HepG2 (cell line): ENCODE results near the gene LMOD2. TPM values are rescaled to one million over a fixed set of nuclear protein-coding genes. Genes with fewer than 3 reads are reported as not detected.

Source experiments
- ATAC-seq: fragments of 200-7000 bp; cut with Tn5 transposase; 3 replicates; pipeline ENCODE4 v1.9.1; 2020; ENCODE audit warnings: mild to moderate bottlenecking, moderate library complexity
- BruUV-seq: library from RNA; stranded (reverse); fragments of 400-500 nt; replicated peaks from 2 replicates; lab custom pipeline; 2021; lab: Mats Ljungman, UMichigan
- CTCF ChIA-PET: fragments of 300-600 bp; formaldehyde crosslinking; extraction: SDS; loops from one replicate; lab custom pipeline; 2021; ENCODE audit warnings: low total read pairs, inconsistent platforms, low intra/inter-chr PET ratio; lab: Yijun Ruan, JAX
- POLR2A ChIA-PET: fragments of 350-600 bp; sonication (Branson Sonifier 250); formaldehyde crosslinking; loops from one replicate; lab custom pipeline; 2020; ENCODE audit warnings: antibody characterized with exemption, inconsistent platforms; lab: Yijun Ruan, JAX
- DNase-seq: peaks from one replicate; pipeline ENCODE4 v3.0.0-alpha.2; 2015; ENCODE audit warnings: low spot score
- FAIRE-seq: peaks from 3 replicates; lab custom pipeline; 2011; peaks lifted over from hg19 to GRCh38; lab: Jason Lieb, UNC
- H2AFZ ChIP-seq: one replicate; pipeline ENCODE4 v1.6.1; 2011; ENCODE audit warnings: low read length, inconsistent platforms
- H3K27ac ChIP-seq: fragments of 300-600 bp; 3 replicates; pipeline ENCODE4 v1.8.0; 2011; ENCODE audit warnings: mixed run types, mild to moderate bottlenecking, mixed read lengths, low read length, inconsistent platforms; ENCODE audit not compliant: insufficient read depth; ENCODE audit errors: extremely low read length
- H3K27me3 ChIP-seq, 2 experiments: fragments of 200-600 bp in 1 of 2; 2 replicates in 1 of 2; 3 replicates in 1 of 2; pipeline versions ENCODE4 v1.6.0 to v1.8.0; 2011; ENCODE audit warnings: low read length in 2 of 2, mild to moderate bottlenecking in 2 of 2, moderate library complexity in 2 of 2, inconsistent platforms in 1 of 2; ENCODE audit not compliant: insufficient read depth in 2 of 2, control insufficient read depth in 1 of 2
- H3K36me3 ChIP-seq, 2 experiments: fragments of 200-600 bp in 1 of 2; replicated peaks in 1 of 2; 2 replicates in 1 of 2; 3 replicates in 1 of 2; pipeline versions ENCODE4 v1.5.1 to v1.8.0; 2011; ENCODE audit warnings: low read length in 2 of 2, inconsistent platforms in 1 of 2; ENCODE audit not compliant: insufficient read depth in 2 of 2, control insufficient read depth in 1 of 2
- H3K4me1 ChIP-seq: 2 replicates; pipeline ENCODE4 v1.5.1; 2012; ENCODE audit warnings: low read length, inconsistent platforms; ENCODE audit not compliant: insufficient read depth
- H3K4me2 ChIP-seq: 2 replicates; pipeline ENCODE4 v1.6.0; 2011; ENCODE audit warnings: low read depth, low read length, inconsistent platforms
- H3K4me3 ChIP-seq, 3 experiments: fragments of 200-600 bp in 1 of 3; sonication (generic), shearing (Covaris generic) in 1 of 3; replicated peaks in 1 of 3; 2 replicates each; pipeline ENCODE4 v1.5.1; 2011 to 2016; ENCODE audit warnings: low read length in 3 of 3, inconsistent platforms in 2 of 3, low read depth in 2 of 3, mild to moderate bottlenecking in 2 of 3, control low read depth in 1 of 3, mixed read lengths in 1 of 3; ENCODE audit not compliant: insufficient read depth in 1 of 3
- H3K79me2 ChIP-seq: one replicate; pipeline ENCODE4 v1.6.1; 2011; ENCODE audit warnings: low read length, inconsistent platforms; ENCODE audit not compliant: insufficient read depth
- H3K9ac ChIP-seq: 2 replicates; pipeline ENCODE4 v1.6.0; 2011; ENCODE audit warnings: mild to moderate bottlenecking, low read depth, low read length, inconsistent platforms; ENCODE audit not compliant: insufficient read depth
- H3K9me3 ChIP-seq: 2 replicates; pipeline ENCODE4 v1.5.1; 2012; ENCODE audit warnings: mild to moderate bottlenecking, low read length
- H4K20me1 ChIP-seq: 2 replicates; pipeline ENCODE4 v1.6.0; 2011; ENCODE audit warnings: inconsistent platforms, mild to moderate bottlenecking, low read length, moderate library complexity; ENCODE audit not compliant: insufficient read depth
- AGO2 ChIP-seq: fragments of 200-400 bp; formaldehyde crosslinking; optimal IDR thresholded peaks from 2 replicates; pipeline ENCODE3; 2017; ENCODE audit warnings: mild to moderate bottlenecking, low read depth, low read length, moderate library complexity
- ATM ChIP-seq: fragments of 450-650 bp; IDR thresholded peaks from 2 replicates; pipeline ENCODE4 v1.7.1; 2017; ENCODE audit warnings: mild to moderate bottlenecking, borderline replicate concordance
- BCLAF1 ChIP-seq: fragments of 450-650 bp; IDR thresholded peaks from 2 replicates; pipeline ENCODE4 v1.6.1; 2017; ENCODE audit warnings: mild to moderate bottlenecking
- ELF4 ChIP-seq: sonication (generic); formaldehyde crosslinking; IDR thresholded peaks from 2 replicates; pipeline ENCODE4 v1.5.0; 2020; ENCODE audit warnings: missing genetic modification reagents, mild to moderate bottlenecking, moderate library complexity, borderline replicate concordance
- GATA4 ChIP-seq: sonication (generic); IDR thresholded peaks from 2 replicates; pipeline ENCODE4 v1.6.1; 2016; ENCODE audit warnings: antibody characterized with exemption, low read depth, borderline replicate concordance
- HOXA7 ChIP-seq: sonication (generic); formaldehyde crosslinking; IDR thresholded peaks from 2 replicates; pipeline ENCODE4 v1.8.1; 2022; ENCODE audit warnings: mild to moderate bottlenecking, missing genetic modification reagents, moderate library complexity
- PAXIP1 ChIP-seq: sonication (generic); formaldehyde crosslinking; conservative IDR thresholded peaks from 2 replicates; pipeline ENCODE4 v1.4.0; 2020; ENCODE audit warnings: mild to moderate bottlenecking, missing genetic modification reagents, moderate library complexity
- SMARCE1 ChIP-seq: fragments of 450-650 bp; IDR thresholded peaks from 2 replicates; pipeline ENCODE4 v1.6.1; 2017; ENCODE audit warnings: borderline replicate concordance
- SOX6 ChIP-seq, 2 experiments: fragments of 450-650 bp in 1 of 2; sonication (generic) in 1 of 2; formaldehyde crosslinking in 1 of 2; IDR thresholded peaks; 2 replicates each; pipeline versions ENCODE4 v1.4.0 to v1.6.1; 2017 to 2020; ENCODE audit warnings: antibody characterized with exemption in 1 of 2, mild to moderate bottlenecking in 1 of 2, missing genetic modification reagents in 1 of 2
- ZBTB37 ChIP-seq: sonication (generic); formaldehyde crosslinking; IDR thresholded peaks from 2 replicates; pipeline ENCODE4 v1.4.0; 2020; ENCODE audit warnings: mild to moderate bottlenecking, missing genetic modification reagents
- ZEB1 ChIP-seq: IDR thresholded peaks from 2 replicates; pipeline ENCODE4 v1.6.1; 2012; ENCODE audit warnings: mild to moderate bottlenecking, low read depth, inconsistent platforms; ENCODE audit not compliant: insufficient replicate concordance
- ZNF234 ChIP-seq: sonication (generic); formaldehyde crosslinking; conservative IDR thresholded peaks from 2 replicates; pipeline ENCODE4 v1.5.1; 2020; ENCODE audit warnings: mild to moderate bottlenecking, missing genetic modification reagents
- ZNF737 ChIP-seq: sonication (generic); formaldehyde crosslinking; IDR thresholded peaks from 2 replicates; pipeline ENCODE4 v1.5.0; 2020; ENCODE audit warnings: missing genetic modification reagents, mild to moderate bottlenecking, borderline replicate concordance
- ZNF816 ChIP-seq: sonication (generic); formaldehyde crosslinking; IDR thresholded peaks from 2 replicates; pipeline ENCODE4 v1.8.0; 2022; ENCODE audit warnings: missing genetic modification reagents, mild to moderate bottlenecking, borderline replicate concordance
- WGBS: methylation state at CpG from one replicate; pipeline ENCODE4 v1.1.6; 2017; ENCODE audit warnings: low lambda C conversion rate; 5-methylcytosine and 5-hydroxymethylcytosine counted together
- in situ Hi-C: cut with HindIII; loops from 2 replicates; pipeline ENCODE4 v1.10.0; 2017; ENCODE audit warnings: low pct_unique_long_range_greater_than_20kb; ENCODE audit not compliant: extremely low pct_ligation_motif_present
- intact Hi-C: fragments of 100-400 bp; cut with micrococcal nuclease; formaldehyde crosslinking; loops from one replicate; pipeline ENCODE4 v1.10.0; 2022; ENCODE audit not compliant: unreplicated experiment
- polyA plus RNA-seq, 8 experiments: library from polyadenylated mRNA; depleted of rRNA in 3 of 8; stranded (reverse) in 7 of 8; unstranded in 1 of 8; fragments of >200 nt; fragmentation: Illumina TruSeq in 4 of 8; extraction: Trizol in 4 of 8; gene quantifications; 2 replicates each; pipeline versions ENCODE4 v1.2.1 to v1.2.3, GENCODE V29; 2011 to 2016; ENCODE audit warnings: low read depth in 4 of 8, missing spikeins in 1 of 8, mixed read lengths in 1 of 8; ENCODE audit not compliant: insufficient read depth in 1 of 8
- total RNA-seq, 5 experiments: library from RNA; depleted of rRNA; stranded (reverse); fragments of >200 nt; fragmentation: Illumina TruSeq; extraction: Trizol; gene quantifications; 2 replicates each; pipeline ENCODE4 v1.2.3, GENCODE V29; 2016; ENCODE audit warnings: low read depth in 1 of 5
- TF ChIP-seq, protein P1 (sequence below): sonication (generic); formaldehyde crosslinking; IDR thresholded peaks from 2 replicates; pipeline ENCODE4 v1.8.0; 2022; ENCODE audit warnings: missing genetic modification reagents, low read depth, mild to moderate bottlenecking, borderline replicate concordance

The LMOD2 gene
- total and polyA plus RNA-seq, 2 of the 13 experiments (the other 11 are each of a cell fraction or from before 2014, with no cell fraction given) = not detected

- Histone ChIP-seq H3K79me2 (no peaks in the 10 kb centered on the region), H4K20me1 (no peaks in the 10 kb centered on the region), H2AFZ (no peak overlapping the region), H3K4me1 (no peaks in the 10 kb centered on the region), H3K9ac (no peak overlapping the region), H3K36me3 (no peaks in the 10 kb centered on the region), H3K4me2 (no peak overlapping the region), H3K27me3 (no peaks in the 10 kb centered on the region), H3K9me3 (no peaks in the 10 kb centered on the region), H3K27ac (no peak overlapping the region), H3K4me3 (no peak overlapping the region)
- in situ Hi-C loops = no loop called here
- POLR2A ChIA-PET = no interaction called here
- no peak for TF ChIP-seq ZNF737 (CRISPR knock-in tag)
- no peak for TF ChIP-seq PAXIP1 (CRISPR knock-in tag)
- TF ChIP-seq ZNF816 = no peak
- no peak for TF ChIP-seq ZEB1
- no peak for TF ChIP-seq SMARCE1
- TF ChIP-seq AGO2 = no peak
- TF ChIP-seq GATA4 = no peak
- TF ChIP-seq ATM = no peak
- TF ChIP-seq SOX6 (IDR thresholded peaks at IDR 0.05) = no peak
- TF ChIP-seq SOX6 (CRISPR knock-in tag; IDR thresholded peaks at IDR 0.05) = no peak
- no peak for TF ChIP-seq HOXA7
- TF ChIP-seq, protein P1, sequence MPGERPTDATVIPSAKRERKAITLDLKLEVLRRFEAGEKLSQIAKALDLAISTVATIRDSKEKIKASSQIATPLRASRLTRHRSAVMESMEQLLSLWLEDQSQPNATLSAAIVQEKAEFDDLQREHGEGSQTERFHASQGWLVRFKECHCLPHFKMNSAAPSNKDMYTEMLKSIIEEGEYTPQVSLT (CRISPR knock-in tag) = no peak
- TF ChIP-seq ELF4 (CRISPR knock-in tag) = no peak
- no peak for TF ChIP-seq BCLAF1
- TF ChIP-seq ZNF234 (CRISPR knock-in tag) = no peak
- TF ChIP-seq ZBTB37 (CRISPR knock-in tag) = no peak
- DNase-seq (no peak), ATAC-seq (no peak), FAIRE-seq (no peak)
- intact Hi-C loops = no loop called here
- no TSS peak for BruUV-seq
- 21% methylated on average over 6 of the region's 6 CpGs for WGBS
- CTCF ChIA-PET = no interaction called here
Observed at GRCh38 chr7:123653162-123653561, 2.5 kb upstream of the LMOD2 start.
